Body of pancreas (tissue), 4 donors: ENCODE measurements around the gene UBAP1.
"Not testable (repeated sequence)": the region's sequence is repeated elsewhere in the genome, so short reads cannot be mapped to it uniquely, and the experiment has no call there.

Source experiments
- POLR2A ChIP-seq, 3 donors: fragments of 450-650 bp; IDR thresholded peaks; one replicate each; pipeline ENCODE4 v1.6.1; 2016; ENCODE audit warnings: antibody characterized with exemption in 3 of 3, mild to moderate bottlenecking in 2 of 3
- TF ChIP-seq, protein P1 (sequence below), 7 experiments: fragments of 450-650 bp in 4 of 7; fragments of 200-600 bp in 3 of 7; sonication (generic) in 3 of 7; IDR thresholded peaks; one replicate each; pipeline ENCODE4 v1.5.1; 2016 to 2019; ENCODE audit warnings: antibody characterized with exemption in 7 of 7

DNA sequence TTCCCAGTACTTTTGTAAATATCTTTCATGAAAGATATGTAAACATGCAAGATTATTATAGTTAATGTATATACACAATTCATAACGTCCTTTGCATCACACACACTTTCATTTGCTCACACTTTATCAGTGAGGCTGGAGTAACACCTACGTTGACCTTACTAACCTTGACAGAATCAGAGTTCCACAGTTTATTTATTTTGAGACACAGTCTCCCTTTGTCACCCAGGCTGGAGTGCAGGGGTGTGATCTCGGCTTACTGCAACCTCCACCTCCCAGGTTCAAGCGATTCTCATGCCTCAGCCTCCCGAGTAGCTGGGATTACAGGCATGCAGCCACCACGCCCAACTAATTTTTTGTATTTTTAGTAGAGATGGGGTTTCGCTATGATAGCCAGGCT is 122.2 kb downstream of the UBAP1 start:
- TF ChIP-seq, protein P1, sequence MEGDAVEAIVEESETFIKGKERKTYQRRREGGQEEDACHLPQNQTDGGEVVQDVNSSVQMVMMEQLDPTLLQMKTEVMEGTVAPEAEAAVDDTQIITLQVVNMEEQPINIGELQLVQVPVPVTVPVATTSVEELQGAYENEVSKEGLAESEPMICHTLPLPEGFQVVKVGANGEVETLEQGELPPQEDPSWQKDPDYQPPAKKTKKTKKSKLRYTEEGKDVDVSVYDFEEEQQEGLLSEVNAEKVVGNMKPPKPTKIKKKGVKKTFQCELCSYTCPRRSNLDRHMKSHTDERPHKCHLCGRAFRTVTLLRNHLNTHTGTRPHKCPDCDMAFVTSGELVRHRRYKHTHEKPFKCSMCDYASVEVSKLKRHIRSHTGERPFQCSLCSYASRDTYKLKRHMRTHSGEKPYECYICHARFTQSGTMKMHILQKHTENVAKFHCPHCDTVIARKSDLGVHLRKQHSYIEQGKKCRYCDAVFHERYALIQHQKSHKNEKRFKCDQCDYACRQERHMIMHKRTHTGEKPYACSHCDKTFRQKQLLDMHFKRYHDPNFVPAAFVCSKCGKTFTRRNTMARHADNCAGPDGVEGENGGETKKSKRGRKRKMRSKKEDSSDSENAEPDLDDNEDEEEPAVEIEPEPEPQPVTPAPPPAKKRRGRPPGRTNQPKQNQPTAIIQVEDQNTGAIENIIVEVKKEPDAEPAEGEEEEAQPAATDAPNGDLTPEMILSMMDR (IDR thresholded peaks at IDR 0.05) = not testable (repeated sequence)
- not testable (repeated sequence) for TF ChIP-seq POLR2A (IDR thresholded peaks at IDR 0.05)
